SU-DHL-6 (cell line): ENCODE measurements around the gene SYTL3.
A peak's percentile ranks its signal among the peaks of the same experiment; 100 is the strongest.

Experiments used
- H2AFZ ChIP-seq: fragments of 200-600 bp; sonication (generic); 2 replicates; pipeline ENCODE4 v1.6.1; 2014; ENCODE audit warnings: low read depth, mild to moderate bottlenecking, moderate library complexity, mixed read lengths, antibody characterized with exemption, low read length; ENCODE audit not compliant: severe bottlenecking
- H3F3A ChIP-seq: fragments of 200-600 bp; shearing (Covaris generic); 2 replicates; pipeline ENCODE4 v1.6.0; 2016; ENCODE audit warnings: antibody characterized with exemption, mild to moderate bottlenecking; ENCODE audit not compliant: insufficient read depth
- H3K27ac ChIP-seq: fragments of 200-600 bp; sonication (generic); 2 replicates; pipeline ENCODE4 v1.5.1; 2016; ENCODE audit warnings: low read depth, mild to moderate bottlenecking, low read length, moderate library complexity, mixed read lengths
- H3K27me3 ChIP-seq: fragments of 200-600 bp; sonication (generic), shearing (Covaris generic); 2 replicates; pipeline ENCODE4 v1.6.0; 2014; ENCODE audit warnings: mild to moderate bottlenecking, low read length
- H3K36me3 ChIP-seq: fragments of 200-600 bp; sonication (generic); 2 replicates; pipeline ENCODE4 v1.6.1; 2014; ENCODE audit warnings: mild to moderate bottlenecking, low read length, mixed read lengths
- H3K4me2 ChIP-seq: fragments of 300-600, 200-600 bp; shearing (Covaris generic), sonication (generic); 2 replicates; pipeline ENCODE4 v1.6.0; 2014; ENCODE audit warnings: low read length, low read depth, mild to moderate bottlenecking; ENCODE audit not compliant: poor library complexity, severe bottlenecking
- H3K4me3 ChIP-seq: fragments of 200-600 bp; sonication (generic); 2 replicates; pipeline ENCODE4 v1.5.1; 2014; ENCODE audit warnings: antibody characterized with exemption, low read length, mild to moderate bottlenecking, mixed read lengths; ENCODE audit not compliant: insufficient read depth, poor library complexity, severe bottlenecking
- H3K79me2 ChIP-seq: fragments of 200-600 bp; sonication (generic); 2 replicates; pipeline ENCODE4 v1.6.1; 2014; ENCODE audit warnings: mild to moderate bottlenecking, low read length, moderate library complexity; ENCODE audit not compliant: insufficient read depth
- H3K9ac ChIP-seq: fragments of 200-600 bp; sonication (generic); 2 replicates; pipeline ENCODE4 v1.7.0; 2014; ENCODE audit warnings: mild to moderate bottlenecking, low read length
- H3K9me2 ChIP-seq: fragments of 200-600 bp; sonication (generic); replicated peaks from 2 replicates; pipeline ENCODE4 v1.6.1; 2014; ENCODE audit warnings: low read length; ENCODE audit not compliant: insufficient read depth
- H3K9me3 ChIP-seq: fragments of 200-600 bp; sonication (generic); 2 replicates; pipeline ENCODE4 v1.6.1; 2014; ENCODE audit warnings: low read length, mixed read lengths; ENCODE audit not compliant: insufficient read depth
- H4K20me1 ChIP-seq: fragments of 200-600 bp; sonication (generic); 2 replicates; pipeline ENCODE4 v1.6.1; 2014; ENCODE audit warnings: low read depth, mild to moderate bottlenecking, antibody characterized with exemption, low read length, moderate library complexity, mixed read lengths
- CTCF ChIP-seq: fragments of 200-600 bp; sonication (generic); IDR thresholded peaks from one replicate; pipeline ENCODE4 v1.5.1; 2017; ENCODE audit warnings: antibody characterized with exemption, mild to moderate bottlenecking, low read length, moderate library complexity; ENCODE audit not compliant: insufficient read depth, poor library complexity, severe bottlenecking
- EZH2phosphoT487 ChIP-seq: fragments of 200-600 bp; sonication (generic), shearing (Covaris generic); conservative IDR thresholded peaks from 2 replicates; pipeline ENCODE4 v1.6.1; 2018; ENCODE audit warnings: mild to moderate bottlenecking, antibody characterized with exemption, low read length, moderate library complexity, mixed read lengths

SYTL3 gene

GRCh38 chr6:158714706-158715105 is 64.9 kb downstream of the SYTL3 start:
- Histone ChIP-seq H3K27me3 (no peaks in the 10 kb centered on the region), H3K9me2 (no peaks in the 10 kb centered on the region), H3F3A (peaks cover 35% of the 10 kb centered on the region), H3K27ac (peak overlapping the region; percentile 66), H2AFZ (no peak overlapping the region), H3K4me3 (no peak overlapping the region), H3K36me3 (no peaks in the 10 kb centered on the region), H3K9ac (no peak overlapping the region), H4K20me1 (no peaks in the 10 kb centered on the region), H3K79me2 (no peaks in the 10 kb centered on the region), H3K9me3 (no peaks in the 10 kb centered on the region), H3K4me2 (peak overlapping the region; percentile 13)
- TF ChIP-seq CTCF (no peak), EZH2phosphoT487 (no peak)

- Histone ChIP-seq H3K4me3 (peak overlapping the region; percentile 28), H3F3A (peaks cover 29% of the 10 kb centered on the region), H3K4me2 (peak overlapping the region; percentile 55), H3K79me2 (no peaks in the 10 kb centered on the region), H3K9me3 (no peaks in the 10 kb centered on the region), H3K27ac (peak overlapping the region; percentile 82), H3K9me2 (no peaks in the 10 kb centered on the region), H4K20me1 (no peaks in the 10 kb centered on the region), H3K27me3 (no peaks in the 10 kb centered on the region), H3K36me3 (no peaks in the 10 kb centered on the region), H3K9ac (peak overlapping the region; percentile 26), H2AFZ (peak overlapping the region; percentile 72)
- TF ChIP-seq EZH2phosphoT487 (no peak), CTCF (no peak)
Measured at GRCh38 chr6:158715330-158716311, 65.8 kb downstream of the SYTL3 start.

GRCh38 chr6:158717341-158718330 is 67.8 kb downstream of the SYTL3 start:
- peak overlapping the region; percentile 55 for H3K4me2 ChIP-seq
- H3K9ac ChIP-seq, result peak overlapping the region; percentile 2; the same call in 1 of the 2 replicates
- H3K9me2 ChIP-seq, result no peaks in the 10 kb centered on the region
- peak overlapping the region; percentile 82 for H3K27ac ChIP-seq
- H3K27me3 ChIP-seq, result no peaks in the 10 kb centered on the region
- peak overlapping the region; percentile 5 for H3K4me3 ChIP-seq
- TF ChIP-seq EZH2phosphoT487 (no peak), CTCF (no peak)
- no peaks in the 10 kb centered on the region for H4K20me1 ChIP-seq
- H3F3A ChIP-seq, result peaks cover 29% of the 10 kb centered on the region
- no peaks in the 10 kb centered on the region for H3K36me3 ChIP-seq
- H2AFZ ChIP-seq, result peak overlapping the region; percentile 38
- no peaks in the 10 kb centered on the region for H3K9me3 ChIP-seq
- no peaks in the 10 kb centered on the region for H3K79me2 ChIP-seq
